Activated T-helper 1 cell treated with Interleukin-2 at 50 U/mL for 16 hours (primary cell): ENCODE data around the gene CDA.
A peak's percentile ranks its signal among the peaks of the same experiment; 100 is the strongest.

Experiments
- DNase-seq: peaks from one replicate; pipeline ENCODE4 v3.0.0-alpha.2; 2020; ENCODE audit warnings: low read depth

CDA gene

GRCh38 chr1:20648946-20649345, 60.0 kb downstream of the CDA start:
- DNase-seq: no peak

- DNase-seq: no peak
These were observed 63.4 kb downstream of the CDA start for GRCh38 chr1:20652300-20652699.

- no peak for DNase-seq
These were observed 65.3 kb downstream of the CDA start for GRCh38 chr1:20654104-20654690.

GRCh38 chr1:20657024-20657423, 68.1 kb downstream of the CDA start:
- no peak for DNase-seq

- DNase-seq: no peak
These were observed 69.4 kb downstream of the CDA start for GRCh38 chr1:20658166-20658915.

GRCh38 chr1:20660363-20660762, 71.5 kb downstream of the CDA start:
- DNase-seq: no peak

GRCh38 chr1:20660847-20661206, 71.9 kb downstream of the CDA start:
- no peak for DNase-seq

GRCh38 chr1:20661207-20662109, 72.6 kb downstream of the CDA start, which contains the start of gene DDOST:
Gene DDOST, minus strand, starts transcription at chr1:20661369. Its CDS starts 19 bp downstream, at chr1:20661350.
- DNase-seq: peak; percentile 95

GRCh38 chr1:20662110-20662475, 73.2 kb downstream of the CDA start:
- no peak for DNase-seq

GRCh38 chr1:20663365-20663764, 74.5 kb downstream of the CDA start:
- DNase-seq: no peak

- DNase-seq: no peak
These were observed 75.2 kb downstream of the CDA start for GRCh38 chr1:20663969-20664715.

- no peak for DNase-seq
These were observed 76.8 kb downstream of the CDA start for GRCh38 chr1:20665726-20666125.

GRCh38 chr1:20666146-20666545, 77.2 kb downstream of the CDA start:
- DNase-seq: no peak

GRCh38 chr1:20666804-20667203, 77.9 kb downstream of the CDA start:
- DNase-seq: no peak
